CD4-positive, alpha-beta T cell treated with Interleukin-15 for 4 hours (primary cell): Measurements from ENCODE around the gene NOC4L.

Experiments used
- DNase-seq: peaks from one replicate; pipeline ENCODE4 v3.0.0-alpha.2; 2020; ENCODE audit warnings: low spot score

The NOC4L gene

GRCh38 chr12:132197581-132198354 is 53.5 kb downstream of the NOC4L start:
- no peak for DNase-seq

- no peak for DNase-seq
Measured at GRCh38 chr12:132199101-132199500, 54.8 kb downstream of the NOC4L start.

- no peak for DNase-seq
Measured at GRCh38 chr12:132199526-132200319, 55.5 kb downstream of the NOC4L start.

GRCh38 chr12:132200800-132201199 is 56.5 kb downstream of the NOC4L start:
- DNase-seq: no peak

GRCh38 chr12:132201391-132202120 is 57.3 kb downstream of the NOC4L start:
- no peak for DNase-seq
